Fibroblast of lung (primary cell): ENCODE data around the gene EPS15.

ENCODE experiments used
- EZH2 ChIP-seq: IDR thresholded peaks from 2 replicates; pipeline ENCODE4 v1.5.1; 2012; ENCODE audit warnings: low read length, control low read depth, mild to moderate bottlenecking; ENCODE audit errors: missing control alignments
- TF ChIP-seq, protein P1 (sequence below), 2 donors: IDR thresholded peaks in 1 of 2; conservative IDR thresholded peaks in 1 of 2; 1 replicate in 1 of 2; 2 replicates in 1 of 2; pipeline ENCODE4 v1.5.1; 2011 to 2012; ENCODE audit warnings: low read length in 2 of 2, control low read depth in 1 of 2, inconsistent platforms in 1 of 2, low read depth in 1 of 2, mild to moderate bottlenecking in 1 of 2

DNA sequence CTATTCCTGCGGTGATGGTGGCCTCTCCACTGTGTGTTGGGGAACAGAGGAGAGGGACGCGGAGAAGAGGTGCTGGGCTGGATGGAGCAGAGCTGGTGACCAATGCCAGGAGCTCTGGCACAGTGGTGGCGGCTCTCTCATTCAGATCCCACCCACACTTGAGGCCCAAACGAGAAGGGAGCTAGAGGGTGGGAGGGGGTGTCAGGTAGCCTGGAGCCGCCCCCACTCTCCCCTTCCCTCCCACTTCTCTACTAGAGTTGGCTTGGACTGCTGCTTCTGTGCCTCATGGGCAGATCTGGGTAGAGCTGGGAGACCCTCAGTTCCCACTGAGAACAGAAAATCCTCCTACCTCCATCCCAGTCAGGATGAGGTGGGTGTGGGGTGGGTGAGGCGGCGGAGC lies 192.2 kb downstream of the EPS15 start:
- TF ChIP-seq, protein P1, sequence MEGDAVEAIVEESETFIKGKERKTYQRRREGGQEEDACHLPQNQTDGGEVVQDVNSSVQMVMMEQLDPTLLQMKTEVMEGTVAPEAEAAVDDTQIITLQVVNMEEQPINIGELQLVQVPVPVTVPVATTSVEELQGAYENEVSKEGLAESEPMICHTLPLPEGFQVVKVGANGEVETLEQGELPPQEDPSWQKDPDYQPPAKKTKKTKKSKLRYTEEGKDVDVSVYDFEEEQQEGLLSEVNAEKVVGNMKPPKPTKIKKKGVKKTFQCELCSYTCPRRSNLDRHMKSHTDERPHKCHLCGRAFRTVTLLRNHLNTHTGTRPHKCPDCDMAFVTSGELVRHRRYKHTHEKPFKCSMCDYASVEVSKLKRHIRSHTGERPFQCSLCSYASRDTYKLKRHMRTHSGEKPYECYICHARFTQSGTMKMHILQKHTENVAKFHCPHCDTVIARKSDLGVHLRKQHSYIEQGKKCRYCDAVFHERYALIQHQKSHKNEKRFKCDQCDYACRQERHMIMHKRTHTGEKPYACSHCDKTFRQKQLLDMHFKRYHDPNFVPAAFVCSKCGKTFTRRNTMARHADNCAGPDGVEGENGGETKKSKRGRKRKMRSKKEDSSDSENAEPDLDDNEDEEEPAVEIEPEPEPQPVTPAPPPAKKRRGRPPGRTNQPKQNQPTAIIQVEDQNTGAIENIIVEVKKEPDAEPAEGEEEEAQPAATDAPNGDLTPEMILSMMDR (conservative IDR thresholded peaks at IDR 0.05 in 1 of 2, IDR thresholded peaks at IDR 0.05 in 1 of 2; ENCODE audit: low read depth in 1 of 2, low read length in 2 of 2) = no peak
- no peak for TF ChIP-seq EZH2
